ENCODE data around the gene KCNIP1.

- TF ChIP-seq CTCF (IDR thresholded peaks at IDR 0.05; ENCODE audit: insufficient read depth, low read length, poor library complexity, severe bottlenecking) (no peak), EZH2phosphoT487 (conservative IDR thresholded peaks at IDR 0.05; ENCODE audit: low read length) (no peak)
These were observed 116.0 kb downstream of the KCNIP1 start for GRCh38 chr5:170619869-170620268.

Data from SU-DHL-6 (cell line).